Tibial nerve (tissue), 4 donors: ENCODE measurements around the gene NOVA1.

ENCODE experiments used
- EP300 ChIP-seq, 2 donors: sonication (generic); formaldehyde crosslinking; IDR thresholded peaks; one replicate each; pipeline ENCODE4 v1.6.1; 2017; ENCODE audit warnings: antibody characterized with exemption in 2 of 2, mild to moderate bottlenecking in 1 of 2
- TF ChIP-seq, protein P1 (sequence below), 5 experiments: fragments of 200-600 bp in 3 of 5; fragments of 450-650 bp in 2 of 5; sonication (generic) in 3 of 5; IDR thresholded peaks; one replicate each; pipeline ENCODE4 v1.5.1; 2016 to 2019; ENCODE audit warnings: antibody characterized with exemption in 5 of 5, mild to moderate bottlenecking in 3 of 5, moderate library complexity in 2 of 5

DNA sequence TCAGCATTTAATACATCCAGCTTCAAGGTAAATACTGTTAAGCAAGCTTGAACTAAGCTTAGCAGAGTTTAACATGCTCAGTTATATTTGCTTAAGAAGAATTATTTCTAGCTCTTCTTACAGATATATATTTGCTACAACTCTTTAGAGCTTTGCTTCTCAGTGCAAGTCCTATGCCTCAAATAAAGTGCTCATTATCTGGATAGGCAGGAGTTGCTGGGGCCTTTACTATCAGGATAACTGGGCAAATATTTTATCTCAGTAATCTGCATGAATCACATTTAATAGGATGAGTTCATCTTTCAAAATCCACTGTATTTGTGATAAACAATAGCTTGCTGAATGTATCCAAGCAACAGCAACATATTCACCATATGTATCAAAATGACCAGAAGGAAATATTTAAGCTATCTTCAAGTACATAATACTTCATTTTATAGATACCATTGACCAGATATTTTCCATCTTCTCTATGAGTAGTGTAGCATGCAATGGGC is 187.6 kb downstream of the NOVA1 start:
- TF ChIP-seq, protein P1, sequence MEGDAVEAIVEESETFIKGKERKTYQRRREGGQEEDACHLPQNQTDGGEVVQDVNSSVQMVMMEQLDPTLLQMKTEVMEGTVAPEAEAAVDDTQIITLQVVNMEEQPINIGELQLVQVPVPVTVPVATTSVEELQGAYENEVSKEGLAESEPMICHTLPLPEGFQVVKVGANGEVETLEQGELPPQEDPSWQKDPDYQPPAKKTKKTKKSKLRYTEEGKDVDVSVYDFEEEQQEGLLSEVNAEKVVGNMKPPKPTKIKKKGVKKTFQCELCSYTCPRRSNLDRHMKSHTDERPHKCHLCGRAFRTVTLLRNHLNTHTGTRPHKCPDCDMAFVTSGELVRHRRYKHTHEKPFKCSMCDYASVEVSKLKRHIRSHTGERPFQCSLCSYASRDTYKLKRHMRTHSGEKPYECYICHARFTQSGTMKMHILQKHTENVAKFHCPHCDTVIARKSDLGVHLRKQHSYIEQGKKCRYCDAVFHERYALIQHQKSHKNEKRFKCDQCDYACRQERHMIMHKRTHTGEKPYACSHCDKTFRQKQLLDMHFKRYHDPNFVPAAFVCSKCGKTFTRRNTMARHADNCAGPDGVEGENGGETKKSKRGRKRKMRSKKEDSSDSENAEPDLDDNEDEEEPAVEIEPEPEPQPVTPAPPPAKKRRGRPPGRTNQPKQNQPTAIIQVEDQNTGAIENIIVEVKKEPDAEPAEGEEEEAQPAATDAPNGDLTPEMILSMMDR (IDR thresholded peaks at IDR 0.05) = no peak
- TF ChIP-seq EP300 (IDR thresholded peaks at IDR 0.05) = no peak
